ENCODE measurements around the gene RUNX2.

DNA sequence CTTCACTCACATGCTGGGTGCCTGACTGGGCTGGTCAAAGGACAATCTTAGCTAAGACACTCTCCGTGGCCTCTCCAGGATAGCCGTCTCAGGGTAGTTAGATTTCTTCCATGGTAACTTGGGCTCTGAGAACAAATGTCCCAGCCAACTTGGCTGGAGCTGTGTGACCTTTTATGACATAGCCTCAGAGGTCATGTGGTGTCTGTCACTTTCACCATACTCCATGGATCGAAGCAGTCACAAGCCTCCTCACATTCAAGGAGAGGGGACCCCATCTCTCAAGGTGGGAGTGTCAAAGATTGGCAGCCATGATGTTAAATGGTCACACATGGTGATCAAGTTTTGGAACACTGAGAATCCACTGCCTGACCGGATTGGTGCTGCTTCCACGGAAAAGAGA is 240.5 kb downstream of the RUNX2 start:
- TF ChIP-seq, protein P1, sequence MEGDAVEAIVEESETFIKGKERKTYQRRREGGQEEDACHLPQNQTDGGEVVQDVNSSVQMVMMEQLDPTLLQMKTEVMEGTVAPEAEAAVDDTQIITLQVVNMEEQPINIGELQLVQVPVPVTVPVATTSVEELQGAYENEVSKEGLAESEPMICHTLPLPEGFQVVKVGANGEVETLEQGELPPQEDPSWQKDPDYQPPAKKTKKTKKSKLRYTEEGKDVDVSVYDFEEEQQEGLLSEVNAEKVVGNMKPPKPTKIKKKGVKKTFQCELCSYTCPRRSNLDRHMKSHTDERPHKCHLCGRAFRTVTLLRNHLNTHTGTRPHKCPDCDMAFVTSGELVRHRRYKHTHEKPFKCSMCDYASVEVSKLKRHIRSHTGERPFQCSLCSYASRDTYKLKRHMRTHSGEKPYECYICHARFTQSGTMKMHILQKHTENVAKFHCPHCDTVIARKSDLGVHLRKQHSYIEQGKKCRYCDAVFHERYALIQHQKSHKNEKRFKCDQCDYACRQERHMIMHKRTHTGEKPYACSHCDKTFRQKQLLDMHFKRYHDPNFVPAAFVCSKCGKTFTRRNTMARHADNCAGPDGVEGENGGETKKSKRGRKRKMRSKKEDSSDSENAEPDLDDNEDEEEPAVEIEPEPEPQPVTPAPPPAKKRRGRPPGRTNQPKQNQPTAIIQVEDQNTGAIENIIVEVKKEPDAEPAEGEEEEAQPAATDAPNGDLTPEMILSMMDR (IDR thresholded peaks at IDR 0.05; ENCODE audit: low read length), result no peak
- no peak for TF ChIP-seq EZH2 (IDR thresholded peaks at IDR 0.05; ENCODE audit: borderline replicate concordance, low read length)

Measured in OCI-LY1 (cell line).